Testis (tissue), 3 donors: ENCODE data around the gene TMEM54. TPM values are rescaled to one million over a fixed set of nuclear protein-coding genes. Genes with fewer than 3 reads are reported as not detected.

Source experiments
- DNase-seq: peaks from one replicate; pipeline ENCODE4 v3.0.0-alpha.2; 2019
- H3K27ac ChIP-seq, 2 donors: fragments of 200-600 bp; sonication (generic); one replicate each; pipeline ENCODE4 v1.5.1; 2019
- H3K27me3 ChIP-seq: fragments of 200-600 bp; sonication (generic); one replicate; pipeline ENCODE4 v1.5.1; 2019
- H3K36me3 ChIP-seq: fragments of 200-600 bp; sonication (generic); one replicate; pipeline ENCODE4 v1.5.1; 2017; ENCODE audit warnings: low read depth; ENCODE audit errors: missing control alignments
- H3K4me1 ChIP-seq: fragments of 200-600 bp; sonication (generic); one replicate; pipeline ENCODE4 v1.5.1; 2019
- H3K4me3 ChIP-seq, 2 donors: fragments of 200-600 bp; sonication (generic); one replicate each; pipeline ENCODE4 v1.5.1; 2017 to 2019
- H3K9me3 ChIP-seq: fragments of 200-600 bp; sonication (generic); one replicate; pipeline ENCODE4 v1.5.1; 2017
- POLR2A ChIP-seq: fragments of 450-650 bp; IDR thresholded peaks from one replicate; pipeline ENCODE4 v1.6.1; 2017; ENCODE audit warnings: antibody characterized with exemption, mild to moderate bottlenecking, moderate library complexity
- WGBS, 2 donors: methylation state at CpG; one replicate each; pipeline ENCODE4 v1.1.5; 2018; 5-methylcytosine and 5-hydroxymethylcytosine counted together
- intact Hi-C: fragments of 100-400 bp; cut with DNase I; formaldehyde crosslinking; loops from one replicate; pipeline ENCODE4 v1.15.1; 2023; ENCODE audit warnings: low total_unique reads
- polyA plus RNA-seq: library from polyadenylated mRNA; stranded (reverse); fragments of 350-450 nt; fragmentation: Illumina TruSeq; extraction: RNeasy Lipid Tissue Mini Kit (QIAGEN cat#74804); gene quantifications from one replicate; pipeline ENCODE4 v1.2.3, GENCODE V29; 2014; ENCODE audit warnings: low read depth, low replicate concordance; ENCODE audit not compliant: insufficient read depth
- total RNA-seq, 2 donors: library from RNA; depleted of rRNA; stranded (reverse); fragments of >200 nt; gene quantifications; one replicate each; pipeline ENCODE4 v1.2.3, GENCODE V29; 2016
- TF ChIP-seq, protein P1 (sequence below), 3 experiments: fragments of 450-650 bp in 2 of 3; fragments of 200-600 bp in 1 of 3; sonication (generic) in 1 of 3; IDR thresholded peaks; one replicate each; pipeline ENCODE4 v1.5.1; 2016 to 2019; ENCODE audit warnings: antibody characterized with exemption in 3 of 3, mild to moderate bottlenecking in 2 of 3, moderate library complexity in 1 of 3

TMEM54 gene
- total and polyA plus RNA-seq, 3 donors from 2014 or later: 18.7 to 24.0 (median 23.0) TPM

DNA sequence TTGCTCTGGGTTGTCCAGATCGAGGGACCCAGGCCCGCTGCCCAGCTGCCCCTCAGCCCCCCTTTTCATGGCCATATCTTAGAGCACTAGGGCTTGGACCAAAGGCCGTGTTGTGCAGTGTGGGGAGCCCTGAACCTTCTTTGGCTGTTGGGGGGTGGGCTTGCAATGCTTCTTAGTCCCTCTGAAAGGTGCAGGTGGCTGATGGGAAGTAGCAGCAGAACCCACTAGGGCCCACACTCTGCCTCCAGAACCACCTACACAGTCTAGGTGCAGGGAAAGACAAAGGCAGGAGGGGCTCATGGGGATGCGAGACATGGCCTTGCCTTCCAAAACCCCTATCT is 17.2 kb downstream of the TMEM54 start:
- no peak overlapping the region for H3K27ac ChIP-seq
- H3K36me3 ChIP-seq: no peaks in the 10 kb centered on the region
- no peaks in the 10 kb centered on the region for H3K27me3 ChIP-seq
- 72 to 73% methylated on average over 2 to 4 of the region's 4 CpGs for WGBS, 2 donors
- H3K9me3 ChIP-seq: no peaks in the 10 kb centered on the region
- DNase-seq: no peak
- H3K4me1 ChIP-seq: peaks cover 4% of the 10 kb centered on the region
- TF ChIP-seq POLR2A: no peak
- TF ChIP-seq, protein P1, sequence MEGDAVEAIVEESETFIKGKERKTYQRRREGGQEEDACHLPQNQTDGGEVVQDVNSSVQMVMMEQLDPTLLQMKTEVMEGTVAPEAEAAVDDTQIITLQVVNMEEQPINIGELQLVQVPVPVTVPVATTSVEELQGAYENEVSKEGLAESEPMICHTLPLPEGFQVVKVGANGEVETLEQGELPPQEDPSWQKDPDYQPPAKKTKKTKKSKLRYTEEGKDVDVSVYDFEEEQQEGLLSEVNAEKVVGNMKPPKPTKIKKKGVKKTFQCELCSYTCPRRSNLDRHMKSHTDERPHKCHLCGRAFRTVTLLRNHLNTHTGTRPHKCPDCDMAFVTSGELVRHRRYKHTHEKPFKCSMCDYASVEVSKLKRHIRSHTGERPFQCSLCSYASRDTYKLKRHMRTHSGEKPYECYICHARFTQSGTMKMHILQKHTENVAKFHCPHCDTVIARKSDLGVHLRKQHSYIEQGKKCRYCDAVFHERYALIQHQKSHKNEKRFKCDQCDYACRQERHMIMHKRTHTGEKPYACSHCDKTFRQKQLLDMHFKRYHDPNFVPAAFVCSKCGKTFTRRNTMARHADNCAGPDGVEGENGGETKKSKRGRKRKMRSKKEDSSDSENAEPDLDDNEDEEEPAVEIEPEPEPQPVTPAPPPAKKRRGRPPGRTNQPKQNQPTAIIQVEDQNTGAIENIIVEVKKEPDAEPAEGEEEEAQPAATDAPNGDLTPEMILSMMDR (IDR thresholded peaks at IDR 0.05): no peak
- intact Hi-C loops: no loop called here
- no peak overlapping the region for H3K4me3 ChIP-seq

DNA sequence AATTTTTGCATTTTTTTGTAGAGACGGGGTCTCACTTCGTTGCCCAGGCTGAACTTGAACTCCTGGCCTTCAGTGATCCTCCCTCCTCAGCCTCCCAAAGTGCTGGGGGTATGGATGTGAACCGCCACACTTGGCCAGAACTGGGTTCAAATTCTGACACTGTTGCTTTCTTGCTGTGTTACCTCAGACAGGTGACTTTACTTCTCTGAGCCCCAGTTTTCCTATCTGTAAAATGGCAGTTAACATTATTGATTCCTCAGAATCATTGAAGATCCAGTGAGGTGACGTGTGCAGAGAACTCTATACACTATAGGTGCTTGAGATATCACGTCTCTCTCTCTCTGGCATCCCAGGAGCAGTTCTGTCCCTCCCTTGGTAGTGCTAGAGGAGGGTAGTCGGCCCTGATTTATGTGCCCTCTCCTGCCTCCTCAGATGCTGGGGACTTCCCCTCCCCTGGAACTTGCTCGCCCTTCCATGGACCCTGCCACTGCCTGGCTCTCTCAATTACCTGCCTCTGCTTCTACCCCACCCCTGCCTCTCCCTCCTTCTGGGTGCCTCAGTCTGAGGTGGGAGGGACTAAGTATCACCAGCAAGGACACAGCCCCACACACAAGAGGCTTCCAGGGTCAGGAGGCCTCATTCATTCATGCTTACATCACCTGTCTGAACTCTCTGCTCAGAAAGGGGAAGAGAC is 17.7 kb downstream of the TMEM54 start:
- H3K9me3 ChIP-seq: no peaks in the 10 kb centered on the region
- TF ChIP-seq, protein P1 (IDR thresholded peaks at IDR 0.05): no peak
- no peak for TF ChIP-seq POLR2A
- 76 to 82% methylated on average over 7 of the region's 7 CpGs for WGBS, 2 donors
- peaks cover 4% of the 10 kb centered on the region for H3K4me1 ChIP-seq
- intact Hi-C loops: no loop called here
- no peak for DNase-seq
- H3K4me3 ChIP-seq: no peak overlapping the region
- no peaks in the 10 kb centered on the region for H3K27me3 ChIP-seq
- no peaks in the 10 kb centered on the region for H3K36me3 ChIP-seq
- H3K27ac ChIP-seq: no peak overlapping the region

DNA sequence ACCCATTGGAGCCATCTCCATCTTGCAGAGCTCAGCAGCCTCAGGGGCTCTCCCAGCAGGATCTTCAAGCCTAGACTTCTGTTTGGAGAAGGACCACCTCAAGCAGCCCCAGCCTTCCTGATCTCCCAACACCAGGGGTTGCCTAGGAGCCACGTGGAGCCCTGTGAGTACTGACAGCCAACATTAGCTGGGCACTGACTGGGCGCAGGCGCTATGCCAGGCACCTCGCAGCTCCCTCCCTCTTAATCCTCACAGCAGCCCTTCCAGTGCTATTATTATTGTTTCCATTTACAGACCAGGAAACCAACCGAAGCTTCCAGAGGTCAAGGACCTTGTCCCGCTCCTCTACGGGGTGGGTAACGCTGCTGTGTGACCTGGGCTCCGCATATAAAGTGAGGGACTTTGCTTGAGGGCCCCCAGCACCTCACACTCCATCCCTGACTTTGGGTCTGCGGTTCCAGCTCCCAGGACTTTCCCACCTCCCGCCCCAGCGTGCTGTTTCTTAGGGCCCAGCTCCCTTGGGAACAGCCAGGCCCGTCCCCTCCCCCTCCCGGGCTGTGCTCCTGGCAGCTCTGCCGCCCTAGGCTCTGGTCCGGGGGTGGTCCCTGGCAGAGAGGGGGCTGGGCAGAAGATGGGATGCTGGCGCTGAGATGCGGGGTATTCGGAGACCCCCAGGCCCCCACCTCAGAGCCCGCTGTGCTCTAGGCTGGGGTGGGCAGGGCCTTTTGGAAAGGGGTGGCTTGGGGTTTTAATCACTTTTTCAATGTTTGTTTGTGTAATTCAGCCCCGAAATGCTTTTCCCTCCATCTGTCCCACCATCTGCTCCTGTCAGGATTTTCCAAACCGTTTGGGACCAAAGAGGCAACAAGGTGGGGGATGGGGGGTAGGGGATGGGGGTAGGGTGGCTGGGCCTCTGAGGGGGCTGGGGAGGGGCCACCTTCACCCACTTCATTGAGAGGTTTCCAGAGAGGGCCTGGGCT is 19.0 kb downstream of the TMEM54 start:
- Histone ChIP-seq H3K4me3 (no peak overlapping the region), H3K27ac (no peak overlapping the region), H3K36me3 (no peaks in the 10 kb centered on the region), H3K27me3 (no peaks in the 10 kb centered on the region), H3K9me3 (no peaks in the 10 kb centered on the region), H3K4me1 (peaks cover 11% of the 10 kb centered on the region)
- no peak for DNase-seq
- WGBS, 2 donors: 31 to 48% methylated on average over 10 to 22 of the region's 22 CpGs
- intact Hi-C loops: no loop called here
- TF ChIP-seq, protein P1 (IDR thresholded peaks at IDR 0.05): no peak
- TF ChIP-seq POLR2A: no peak

DNA sequence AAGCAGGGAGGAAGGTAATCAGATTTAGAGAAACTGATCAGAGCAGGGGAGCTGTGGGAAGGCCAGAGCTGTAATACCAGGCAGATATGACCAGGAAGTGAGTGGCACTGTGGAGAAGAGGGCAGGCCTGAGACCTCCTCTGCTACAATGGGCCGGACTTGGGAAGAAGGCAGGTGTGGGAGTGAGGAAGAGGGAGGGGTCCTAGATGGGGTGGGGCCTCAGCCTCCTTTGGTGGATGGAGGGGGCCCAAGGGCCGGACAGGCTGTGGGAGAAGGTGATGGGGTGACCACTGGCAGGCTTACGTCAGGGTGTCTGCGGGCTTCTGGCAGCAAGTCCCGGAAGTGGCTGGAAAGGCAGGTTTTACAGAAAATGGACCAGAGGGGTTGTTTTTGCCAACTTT is 19.9 kb downstream of the TMEM54 start:
- Histone ChIP-seq H3K27ac (no peak overlapping the region), H3K36me3 (no peaks in the 10 kb centered on the region), H3K4me3 (no peak overlapping the region), H3K27me3 (no peaks in the 10 kb centered on the region), H3K4me1 (peaks cover 18% of the 10 kb centered on the region), H3K9me3 (no peaks in the 10 kb centered on the region)
- WGBS, 2 donors: 88 to 93% methylated on average over 5 of the region's 5 CpGs
- TF ChIP-seq, protein P1 (IDR thresholded peaks at IDR 0.05): no peak
- no peak for TF ChIP-seq POLR2A
- no peak for DNase-seq
- intact Hi-C loops: no loop called here
